Measurements from ENCODE around the gene HSPD1.
"Not testable (repeated sequence)": the region's sequence is repeated elsewhere in the genome, so short reads cannot be mapped to it uniquely, and the experiment has no call there.

DNA sequence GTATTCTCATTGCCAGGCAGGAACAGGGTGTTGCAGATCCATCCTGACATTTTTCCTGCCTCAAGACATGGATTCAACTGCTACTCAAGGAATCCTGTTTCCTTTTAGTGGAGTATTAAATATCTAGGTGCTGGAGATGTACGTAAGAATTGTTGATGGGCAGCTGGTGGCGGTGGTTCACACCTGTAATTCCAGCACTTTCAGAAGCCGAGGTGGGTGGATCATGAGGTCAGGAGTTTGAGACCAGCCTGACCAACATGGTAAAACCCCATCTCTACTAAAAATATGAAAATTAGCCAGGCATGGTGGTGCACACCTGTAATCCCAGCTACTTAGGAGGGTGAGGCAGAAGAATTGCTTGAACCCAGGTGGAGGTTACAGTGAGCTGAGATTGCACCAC, 15.4 kb downstream of the HSPD1 start:
- TF ChIP-seq, protein P1, sequence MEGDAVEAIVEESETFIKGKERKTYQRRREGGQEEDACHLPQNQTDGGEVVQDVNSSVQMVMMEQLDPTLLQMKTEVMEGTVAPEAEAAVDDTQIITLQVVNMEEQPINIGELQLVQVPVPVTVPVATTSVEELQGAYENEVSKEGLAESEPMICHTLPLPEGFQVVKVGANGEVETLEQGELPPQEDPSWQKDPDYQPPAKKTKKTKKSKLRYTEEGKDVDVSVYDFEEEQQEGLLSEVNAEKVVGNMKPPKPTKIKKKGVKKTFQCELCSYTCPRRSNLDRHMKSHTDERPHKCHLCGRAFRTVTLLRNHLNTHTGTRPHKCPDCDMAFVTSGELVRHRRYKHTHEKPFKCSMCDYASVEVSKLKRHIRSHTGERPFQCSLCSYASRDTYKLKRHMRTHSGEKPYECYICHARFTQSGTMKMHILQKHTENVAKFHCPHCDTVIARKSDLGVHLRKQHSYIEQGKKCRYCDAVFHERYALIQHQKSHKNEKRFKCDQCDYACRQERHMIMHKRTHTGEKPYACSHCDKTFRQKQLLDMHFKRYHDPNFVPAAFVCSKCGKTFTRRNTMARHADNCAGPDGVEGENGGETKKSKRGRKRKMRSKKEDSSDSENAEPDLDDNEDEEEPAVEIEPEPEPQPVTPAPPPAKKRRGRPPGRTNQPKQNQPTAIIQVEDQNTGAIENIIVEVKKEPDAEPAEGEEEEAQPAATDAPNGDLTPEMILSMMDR (IDR thresholded peaks at IDR 0.05) = not testable (repeated sequence)
- not testable (repeated sequence) for TF ChIP-seq EZH2 (IDR thresholded peaks at IDR 0.05)

Measured in neural progenitor cell (in vitro differentiated cells).